Esophagus squamous epithelium (tissue), 5 donors: ENCODE data around the gene RPS2. TPM values are rescaled to one million over a fixed set of nuclear protein-coding genes. Genes with fewer than 3 reads are reported as not detected.

Experiments
- DNase-seq: peaks from one replicate; lab custom pipeline; 2025; lab: John Stamatoyannopoulos, UW
- H3K27ac ChIP-seq, 4 donors: fragments of 200-600 bp; sonication (generic); one replicate each; pipeline ENCODE4 v1.5.1; 2016 to 2019; ENCODE audit warnings: mild to moderate bottlenecking in 1 of 4
- H3K27me3 ChIP-seq, 4 donors: fragments of 200-600 bp; sonication (generic); 1 replicate in 3 of 4; 2 replicates in 1 of 4; pipeline versions ENCODE4 v1.5.1 to v1.6.0; 2017 to 2021; ENCODE audit warnings: antibody characterized with exemption in 1 of 4
- H3K36me3 ChIP-seq, 3 donors: fragments of 200-600 bp; sonication (generic); one replicate each; pipeline ENCODE4 v1.5.1; 2016 to 2019
- H3K4me1 ChIP-seq, 3 donors: fragments of 200-600 bp; sonication (generic); one replicate each; pipeline ENCODE4 v1.5.1; 2017 to 2019
- H3K4me3 ChIP-seq, 4 donors: fragments of 200-600 bp; sonication (generic); 1 replicate in 3 of 4; 2 replicates in 1 of 4; pipeline ENCODE4 v1.5.1; 2016 to 2019; ENCODE audit warnings: mild to moderate bottlenecking in 2 of 4, moderate library complexity in 1 of 4
- H3K9me3 ChIP-seq, 3 donors: fragments of 200-600 bp; sonication (generic); one replicate each; pipeline ENCODE4 v1.5.1; 2016 to 2019
- POLR2A ChIP-seq, 4 donors: fragments of 450-650 bp; IDR thresholded peaks; one replicate each; pipeline ENCODE4 v1.6.1; 2017; ENCODE audit warnings: antibody characterized with exemption in 4 of 4, mild to moderate bottlenecking in 4 of 4, moderate library complexity in 3 of 4
- WGBS, 2 donors: methylation state at CpG; one replicate each; pipeline ENCODE4 v1.1.5; 2018; 5-methylcytosine and 5-hydroxymethylcytosine counted together
- intact Hi-C: fragments of 100-400 bp; cut with DNase I; formaldehyde crosslinking; loops from one replicate; pipeline ENCODE4 v1.15.0; 2022
- total RNA-seq, 4 donors: library from RNA; depleted of rRNA; stranded (reverse); fragments of >200 nt; gene quantifications; one replicate each; pipeline ENCODE4 v1.1.0, GENCODE V29; 2016
- TF ChIP-seq, protein P1 (sequence below), 6 experiments: fragments of 450-650 bp in 4 of 6; fragments of 200-600 bp in 2 of 6; sonication (generic) in 2 of 6; IDR thresholded peaks; one replicate each; pipeline ENCODE4 v1.5.1; 2016 to 2019; ENCODE audit warnings: antibody characterized with exemption in 6 of 6, mild to moderate bottlenecking in 4 of 6, moderate library complexity in 4 of 6
- donor health status: DM: yes; HTN: yes; CAD: no.

The RPS2 gene
- total RNA-seq, 4 donors from 2014 or later = 1,980 to 2,837 (median 2,292) TPM

DNA sequence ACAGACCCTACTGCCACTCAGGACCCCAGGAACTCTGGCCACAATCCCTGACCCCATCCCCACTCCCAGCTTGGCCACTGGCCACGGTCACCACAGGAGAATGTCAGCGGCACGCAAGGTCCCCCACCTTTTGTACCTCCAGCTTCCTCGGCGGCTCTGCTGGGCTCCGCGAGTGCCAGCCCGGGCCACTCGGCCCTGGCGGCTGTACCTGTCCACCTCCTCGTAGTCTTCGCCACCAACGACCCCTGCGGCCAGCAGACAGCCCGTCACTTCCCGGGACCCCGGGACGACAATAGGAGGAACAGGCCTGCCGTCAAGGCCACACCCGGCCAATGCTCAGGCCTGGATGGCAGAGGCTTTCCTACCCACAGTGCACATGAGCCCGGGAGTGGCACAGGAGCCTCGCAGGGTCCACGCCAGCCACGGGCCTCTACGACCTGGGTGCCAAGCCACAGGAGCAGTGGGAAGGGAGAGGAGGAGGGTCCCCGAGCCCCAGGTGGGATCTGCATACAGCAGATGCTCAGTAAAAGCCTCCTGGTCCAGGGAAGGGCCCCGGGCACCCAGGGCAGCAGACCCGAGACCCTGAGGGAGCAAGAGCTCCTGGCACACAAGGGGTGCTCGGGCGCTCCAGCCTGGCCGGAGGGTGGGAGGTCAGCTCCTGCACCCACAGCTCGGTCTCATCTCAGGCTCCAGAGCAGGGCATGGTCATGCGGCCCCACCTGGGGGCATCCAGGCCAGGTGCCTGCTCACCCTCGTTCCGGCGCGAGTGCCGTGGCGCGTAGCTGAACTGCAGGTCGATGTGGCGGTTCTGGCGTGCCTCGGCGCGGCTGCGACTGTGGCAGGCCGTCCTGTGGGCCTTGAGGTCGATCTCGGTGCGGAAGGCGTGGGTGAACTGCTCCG is 37.1 kb upstream of the RPS2 start:
- Histone ChIP-seq H3K27ac (no peak overlapping the region), H3K4me1 (peaks cover 15 to 53% (median 34%) of the 10 kb centered on the region in 3 donors), H3K4me3 (no peak overlapping the region), H3K9me3 (no peaks in the 10 kb centered on the region), H3K36me3 (peaks cover 47 to 80% (median 51%) of the 10 kb centered on the region in 3 donors), H3K27me3 (no peaks in the 10 kb centered on the region)
- DNase-seq = no peak
- intact Hi-C loops = no loop called here
- 92 to 94% methylated on average over 21 to 22 of the region's 53 CpGs for WGBS, 2 donors
- TF ChIP-seq, protein P1, sequence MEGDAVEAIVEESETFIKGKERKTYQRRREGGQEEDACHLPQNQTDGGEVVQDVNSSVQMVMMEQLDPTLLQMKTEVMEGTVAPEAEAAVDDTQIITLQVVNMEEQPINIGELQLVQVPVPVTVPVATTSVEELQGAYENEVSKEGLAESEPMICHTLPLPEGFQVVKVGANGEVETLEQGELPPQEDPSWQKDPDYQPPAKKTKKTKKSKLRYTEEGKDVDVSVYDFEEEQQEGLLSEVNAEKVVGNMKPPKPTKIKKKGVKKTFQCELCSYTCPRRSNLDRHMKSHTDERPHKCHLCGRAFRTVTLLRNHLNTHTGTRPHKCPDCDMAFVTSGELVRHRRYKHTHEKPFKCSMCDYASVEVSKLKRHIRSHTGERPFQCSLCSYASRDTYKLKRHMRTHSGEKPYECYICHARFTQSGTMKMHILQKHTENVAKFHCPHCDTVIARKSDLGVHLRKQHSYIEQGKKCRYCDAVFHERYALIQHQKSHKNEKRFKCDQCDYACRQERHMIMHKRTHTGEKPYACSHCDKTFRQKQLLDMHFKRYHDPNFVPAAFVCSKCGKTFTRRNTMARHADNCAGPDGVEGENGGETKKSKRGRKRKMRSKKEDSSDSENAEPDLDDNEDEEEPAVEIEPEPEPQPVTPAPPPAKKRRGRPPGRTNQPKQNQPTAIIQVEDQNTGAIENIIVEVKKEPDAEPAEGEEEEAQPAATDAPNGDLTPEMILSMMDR (IDR thresholded peaks at IDR 0.05) = no peak
- TF ChIP-seq POLR2A (IDR thresholded peaks at IDR 0.05) = no peak

DNA sequence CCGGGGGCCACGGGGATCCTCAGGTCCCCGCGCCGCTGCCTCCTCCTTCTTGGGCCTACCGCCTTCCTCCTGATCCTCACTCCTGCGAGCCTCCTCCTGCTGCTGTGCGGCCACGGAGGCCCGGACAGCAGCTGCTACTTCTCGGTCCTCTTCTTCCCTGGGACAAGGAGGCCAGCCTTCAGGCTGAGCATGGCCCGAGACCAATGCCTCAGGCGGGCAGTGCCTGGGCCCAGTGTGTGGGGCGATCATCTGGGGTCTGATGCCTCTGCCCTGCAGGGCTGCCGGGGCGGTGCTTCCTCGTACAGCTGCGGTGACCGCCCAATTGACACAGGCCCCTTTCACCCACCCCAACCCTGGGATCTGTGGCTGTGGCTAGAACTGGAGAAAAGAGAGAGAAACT is 36.4 kb upstream of the RPS2 start:
- H3K9me3 ChIP-seq = no peaks in the 10 kb centered on the region
- H3K36me3 ChIP-seq = peaks cover 47 to 87% (median 51%) of the 10 kb centered on the region in 3 donors
- intact Hi-C loops = no loop called here
- no peak for DNase-seq
- WGBS, 2 donors = 80 to 94% methylated on average over 1 to 13 of the region's 19 CpGs
- H3K4me1 ChIP-seq = peaks cover 15 to 53% (median 30%) of the 10 kb centered on the region in 3 donors
- H3K27ac ChIP-seq = no peak overlapping the region
- H3K27me3 ChIP-seq = no peaks in the 10 kb centered on the region
- no peak overlapping the region for H3K4me3 ChIP-seq
- TF ChIP-seq, protein P1 (IDR thresholded peaks at IDR 0.05) = no peak
- TF ChIP-seq POLR2A (IDR thresholded peaks at IDR 0.05) = no peak

DNA sequence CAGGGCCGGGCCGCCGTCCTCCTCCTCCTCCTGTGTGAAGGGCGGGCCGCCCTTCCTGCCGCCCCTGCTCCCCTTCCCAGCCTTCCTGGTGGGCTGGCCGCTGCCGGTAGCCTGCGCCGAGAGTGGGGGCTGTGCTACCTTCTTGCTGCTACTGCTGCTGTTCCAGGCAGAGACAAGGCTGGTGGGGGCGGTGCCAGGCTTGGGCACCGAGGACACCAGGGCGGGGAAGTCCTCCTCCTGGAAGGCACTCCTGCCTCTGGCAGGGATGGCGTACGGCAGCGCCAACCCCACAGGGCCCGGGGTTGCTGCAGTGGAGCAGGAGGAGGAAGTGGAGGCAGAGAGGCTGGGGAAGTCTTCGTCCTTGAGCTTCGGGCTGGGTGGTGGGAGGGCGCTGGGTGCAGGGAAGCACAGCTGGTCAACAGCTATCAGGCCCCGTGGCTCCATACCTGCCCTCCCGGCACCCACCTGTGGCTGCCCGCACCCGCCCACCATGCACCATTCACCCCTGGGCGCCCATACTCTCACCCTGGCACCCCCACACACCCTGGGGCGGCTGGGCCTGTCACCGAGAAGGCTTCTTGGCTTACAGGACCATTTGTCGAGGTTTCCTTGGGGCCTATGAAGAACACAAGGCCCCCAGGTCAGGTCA is 35.4 kb upstream of the RPS2 start:
- H3K36me3 ChIP-seq = peaks cover 47 to 83% (median 51%) of the 10 kb centered on the region in 3 donors
- intact Hi-C loops = no loop called here
- H3K9me3 ChIP-seq = no peaks in the 10 kb centered on the region
- H3K27me3 ChIP-seq = no peaks in the 10 kb centered on the region
- DNase-seq = no peak
- no peak for TF ChIP-seq POLR2A (IDR thresholded peaks at IDR 0.05)
- TF ChIP-seq, protein P1 (IDR thresholded peaks at IDR 0.05) = no peak
- H3K4me1 ChIP-seq = peaks cover 11 to 42% (median 20%) of the 10 kb centered on the region in 3 donors
- no peak overlapping the region for H3K27ac ChIP-seq
- WGBS, 2 donors = 80 to 90% methylated on average over 2 to 7 of the region's 28 CpGs
- H3K4me3 ChIP-seq = no peak overlapping the region

DNA sequence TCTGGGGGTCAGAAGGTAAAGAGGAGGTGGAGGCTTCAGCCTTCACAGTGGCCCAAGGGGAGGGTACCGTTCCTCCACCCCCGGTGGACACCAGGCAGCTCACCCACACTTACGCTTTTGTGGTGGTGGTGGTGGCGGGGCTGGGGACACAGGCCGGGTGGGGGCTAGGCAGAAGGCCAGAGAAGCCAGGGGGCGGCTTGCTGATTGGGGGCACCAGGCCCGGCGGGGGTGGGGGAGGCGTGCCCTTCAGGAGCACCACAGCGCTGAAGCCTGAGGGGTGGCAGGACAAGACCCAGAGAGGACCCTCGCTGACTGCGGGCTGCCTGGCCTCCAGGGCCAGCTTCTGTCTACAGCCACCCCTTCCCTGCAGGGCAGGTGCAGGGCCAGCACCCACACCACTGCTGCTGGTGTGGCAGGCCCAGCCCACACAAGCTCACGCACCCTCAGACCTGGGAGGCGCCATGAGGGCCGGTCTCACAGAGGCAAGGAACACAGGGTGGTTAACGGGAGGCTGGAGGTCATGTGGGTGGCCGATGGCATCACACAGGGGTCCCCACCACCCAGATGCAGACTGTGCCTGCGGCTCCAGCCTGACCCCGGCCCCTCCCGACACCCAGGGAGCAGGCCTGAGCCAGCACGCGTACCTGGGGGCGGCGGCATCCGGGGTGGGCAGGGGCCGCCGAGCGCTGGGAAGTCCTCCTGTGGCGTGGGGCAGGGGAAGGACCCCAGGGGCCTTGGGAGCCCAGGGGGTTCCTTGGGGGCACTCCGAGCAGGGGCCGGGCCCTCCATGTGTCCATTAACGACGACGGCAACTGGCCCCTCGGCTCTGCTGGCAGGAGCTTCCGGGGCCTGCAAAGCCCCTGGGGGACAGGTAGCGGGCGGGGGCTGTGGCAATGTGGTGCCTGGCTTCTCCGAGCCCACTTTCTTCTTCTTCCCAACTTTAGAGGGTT is 34.5 kb upstream of the RPS2 start:
- Histone ChIP-seq H3K27ac (peak overlapping the region in 2 of 4 donors; percentile 34 to 81), H3K9me3 (no peaks in the 10 kb centered on the region), H3K27me3 (no peaks in the 10 kb centered on the region), H3K4me1 (peaks cover 2 to 34% (median 14%) of the 10 kb centered on the region in 3 donors), H3K4me3 (no peak overlapping the region), H3K36me3 (peaks cover 47 to 76% (median 51%) of the 10 kb centered on the region in 3 donors)
- TF ChIP-seq, protein P1 (IDR thresholded peaks at IDR 0.05) = no peak
- TF ChIP-seq POLR2A (IDR thresholded peaks at IDR 0.05) = no peak
- DNase-seq = no peak
- WGBS, 2 donors = 92 to 97% methylated on average over 5 to 10 of the region's 39 CpGs
- intact Hi-C loops = no loop called here
